Epithelial cell of proximal tubule (primary cell): ENCODE measurements around the gene DERL2. TPM values are rescaled to one million over a fixed set of nuclear protein-coding genes. Genes with fewer than 3 reads are reported as not detected.
A peak's percentile ranks its signal among the peaks of the same experiment; 100 is the strongest.

Experiments used
- DNase-seq: peaks from one replicate; pipeline ENCODE4 v3.0.0-alpha.2; 2011; ENCODE audit warnings: low read depth
- H3K4me3 ChIP-seq: 2 replicates; pipeline ENCODE4 v1.5.1; 2011; ENCODE audit warnings: low read depth, mild to moderate bottlenecking, low read length
- total RNA-seq: library from RNA; depleted of rRNA; stranded (reverse); fragments of >200 nt; gene quantifications from 2 replicates; pipeline ENCODE4 v1.2.3, GENCODE V29; 2015
- TF ChIP-seq, protein P1 (sequence below): conservative IDR thresholded peaks from 2 replicates; pipeline ENCODE4 v1.5.1; 2012; ENCODE audit warnings: low read depth, mild to moderate bottlenecking, low read length

DERL2 gene
- total RNA-seq, 1 donor from 2014 or later = 21.4 TPM

DNA sequence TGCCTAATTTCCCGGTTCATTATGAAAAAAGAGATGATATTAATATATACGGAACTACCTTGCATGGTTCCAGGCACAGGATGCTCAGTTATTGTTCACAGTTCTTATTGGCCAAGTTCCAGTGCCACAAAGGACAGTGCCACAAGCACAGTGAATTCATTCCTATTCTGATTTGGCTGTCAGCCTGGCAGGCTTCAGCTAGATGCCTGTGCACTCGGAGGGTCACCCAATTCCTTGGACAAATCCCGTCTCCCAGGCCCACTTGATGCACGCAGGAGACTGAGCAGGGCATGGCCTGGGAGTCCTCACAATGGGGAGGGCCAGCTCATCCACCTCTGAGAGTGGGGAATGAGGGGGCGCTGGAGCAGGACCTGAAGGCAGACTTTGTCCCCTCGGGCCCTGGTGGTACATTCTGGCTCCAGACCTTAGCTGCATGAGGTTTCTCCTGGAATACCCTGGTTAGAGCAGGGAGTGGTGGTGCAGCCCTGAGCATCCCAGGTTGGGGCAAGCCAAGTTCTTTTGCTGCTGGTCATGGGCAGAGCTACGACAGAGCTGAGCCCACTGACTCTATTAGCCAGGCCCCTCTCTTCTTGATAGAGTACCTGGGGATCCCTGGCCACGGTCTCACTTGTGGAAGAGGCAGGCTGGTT lies 41.7 kb upstream of the DERL2 start:
- no peak overlapping the region for H3K4me3 ChIP-seq
- TF ChIP-seq, protein P1, sequence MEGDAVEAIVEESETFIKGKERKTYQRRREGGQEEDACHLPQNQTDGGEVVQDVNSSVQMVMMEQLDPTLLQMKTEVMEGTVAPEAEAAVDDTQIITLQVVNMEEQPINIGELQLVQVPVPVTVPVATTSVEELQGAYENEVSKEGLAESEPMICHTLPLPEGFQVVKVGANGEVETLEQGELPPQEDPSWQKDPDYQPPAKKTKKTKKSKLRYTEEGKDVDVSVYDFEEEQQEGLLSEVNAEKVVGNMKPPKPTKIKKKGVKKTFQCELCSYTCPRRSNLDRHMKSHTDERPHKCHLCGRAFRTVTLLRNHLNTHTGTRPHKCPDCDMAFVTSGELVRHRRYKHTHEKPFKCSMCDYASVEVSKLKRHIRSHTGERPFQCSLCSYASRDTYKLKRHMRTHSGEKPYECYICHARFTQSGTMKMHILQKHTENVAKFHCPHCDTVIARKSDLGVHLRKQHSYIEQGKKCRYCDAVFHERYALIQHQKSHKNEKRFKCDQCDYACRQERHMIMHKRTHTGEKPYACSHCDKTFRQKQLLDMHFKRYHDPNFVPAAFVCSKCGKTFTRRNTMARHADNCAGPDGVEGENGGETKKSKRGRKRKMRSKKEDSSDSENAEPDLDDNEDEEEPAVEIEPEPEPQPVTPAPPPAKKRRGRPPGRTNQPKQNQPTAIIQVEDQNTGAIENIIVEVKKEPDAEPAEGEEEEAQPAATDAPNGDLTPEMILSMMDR = no peak
- no peak for DNase-seq

DNA sequence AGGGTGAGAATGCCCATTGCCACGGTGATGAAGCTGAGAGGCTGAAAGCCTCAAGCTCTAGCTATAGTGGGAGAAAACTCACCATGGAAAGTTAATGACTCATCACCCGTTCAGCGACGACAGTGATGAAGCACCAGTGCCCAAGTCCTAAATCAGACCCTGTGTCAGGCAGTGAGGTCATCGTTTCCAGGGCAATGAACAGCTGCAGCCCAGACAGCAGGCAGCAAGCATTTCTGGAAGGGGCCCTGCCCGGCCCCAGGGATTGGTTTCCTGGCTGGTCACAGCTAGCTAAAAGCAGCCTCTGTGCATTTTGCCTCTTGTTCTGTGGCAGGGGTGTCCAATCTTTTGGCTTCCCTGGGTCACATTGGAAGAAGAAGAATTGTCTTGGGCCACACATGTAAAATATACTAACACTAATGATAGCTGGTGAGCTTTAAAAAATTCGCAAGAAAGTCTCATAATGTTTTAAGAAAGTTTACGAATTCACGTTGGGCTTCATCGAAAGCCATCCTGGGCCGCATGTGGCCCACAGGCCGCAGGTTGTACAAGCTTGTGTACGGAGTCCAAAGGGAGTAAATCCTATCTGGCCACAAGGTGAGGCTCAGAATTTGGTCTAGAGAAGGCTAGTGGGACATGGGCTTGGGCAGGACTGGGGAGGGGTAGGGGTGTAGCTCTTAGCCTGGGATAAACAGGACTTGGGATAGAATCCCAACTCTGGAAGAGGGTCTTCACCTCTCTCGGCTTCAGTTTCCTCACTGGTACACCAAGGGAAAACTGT lies 41.0 kb upstream of the DERL2 start:
- H3K4me3 ChIP-seq = no peak overlapping the region
- DNase-seq = peak; percentile 74
- TF ChIP-seq, protein P1 = no peak

DNA sequence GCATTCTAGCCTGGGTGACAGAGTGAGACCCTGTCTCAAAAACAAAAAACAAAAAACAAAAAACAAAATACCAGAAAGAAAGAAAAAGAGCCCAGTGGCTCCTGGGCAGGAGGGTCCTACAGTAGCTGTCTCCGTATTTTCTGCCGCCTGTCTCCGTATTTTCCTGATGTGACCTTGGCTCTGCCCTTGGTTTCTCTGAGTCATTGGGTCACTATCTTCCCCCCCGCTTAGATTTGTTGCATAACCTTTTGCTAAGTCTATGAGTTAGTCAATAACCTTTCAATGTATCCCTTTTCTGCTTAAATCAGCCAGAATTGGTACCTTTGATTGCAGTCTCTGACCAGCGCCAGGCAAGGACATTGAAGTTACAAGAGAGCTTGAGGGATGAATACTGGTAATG lies 37.3 kb upstream of the DERL2 start:
- no peak overlapping the region for H3K4me3 ChIP-seq
- TF ChIP-seq, protein P1 = no peak
- no peak for DNase-seq

DNA sequence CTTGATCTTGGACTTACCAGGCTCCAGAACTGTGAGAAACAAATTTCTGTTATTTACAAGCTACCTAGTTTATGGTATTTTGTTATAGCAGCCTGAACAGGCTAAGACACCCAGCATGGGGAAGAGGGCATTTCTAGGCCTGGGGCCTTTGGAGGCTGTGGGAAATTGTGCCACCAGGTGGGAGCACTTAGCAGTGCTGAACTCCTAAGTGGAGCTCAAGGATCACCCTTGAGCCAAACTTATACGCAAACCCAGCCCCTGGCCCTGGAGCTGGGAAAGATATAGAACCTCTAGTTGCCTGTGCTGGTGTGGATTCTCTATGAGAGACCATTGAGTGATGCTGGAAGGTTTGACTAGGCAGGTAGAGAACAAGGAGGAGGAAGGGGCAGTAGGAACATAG lies 36.5 kb upstream of the DERL2 start:
- TF ChIP-seq, protein P1 = peak; percentile 15
- DNase-seq = no peak
- no peak overlapping the region for H3K4me3 ChIP-seq

DNA sequence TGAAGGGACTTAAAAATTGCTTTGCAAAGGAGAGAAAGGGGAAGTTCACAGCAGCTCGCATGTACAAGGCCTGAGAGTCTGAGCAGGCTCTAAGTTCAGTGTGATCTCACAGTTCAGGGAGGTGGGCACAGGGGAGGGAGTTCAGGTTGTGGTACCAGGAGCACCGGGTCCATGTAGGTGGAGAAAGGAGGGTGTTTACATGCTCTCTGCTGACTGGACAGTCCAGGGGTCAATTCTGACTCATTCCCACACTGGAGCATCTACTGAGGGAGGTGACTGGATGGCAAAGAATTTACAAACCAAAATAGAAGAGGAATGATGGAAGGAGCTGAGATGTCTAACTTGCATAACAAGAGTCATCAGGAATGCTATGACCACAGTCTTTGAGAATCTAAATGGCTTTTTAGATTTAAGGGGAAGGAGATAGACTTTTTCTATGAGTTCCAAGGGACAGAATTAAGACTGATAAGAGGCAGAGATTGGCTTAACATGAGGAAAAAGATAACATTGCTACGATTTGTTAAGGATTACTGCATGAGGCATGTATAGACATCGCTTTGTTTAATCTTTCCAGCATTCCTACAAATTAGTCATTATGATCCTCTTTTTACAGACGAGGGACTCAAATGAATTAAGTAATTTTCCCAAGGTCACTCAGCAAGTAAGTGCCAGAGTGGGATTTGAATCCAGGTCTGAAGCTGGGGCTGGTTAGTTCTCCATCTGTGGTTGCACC lies 30.2 kb upstream of the DERL2 start:
- TF ChIP-seq, protein P1 = no peak
- DNase-seq = peak; percentile 97
- no peak overlapping the region for H3K4me3 ChIP-seq

DNA sequence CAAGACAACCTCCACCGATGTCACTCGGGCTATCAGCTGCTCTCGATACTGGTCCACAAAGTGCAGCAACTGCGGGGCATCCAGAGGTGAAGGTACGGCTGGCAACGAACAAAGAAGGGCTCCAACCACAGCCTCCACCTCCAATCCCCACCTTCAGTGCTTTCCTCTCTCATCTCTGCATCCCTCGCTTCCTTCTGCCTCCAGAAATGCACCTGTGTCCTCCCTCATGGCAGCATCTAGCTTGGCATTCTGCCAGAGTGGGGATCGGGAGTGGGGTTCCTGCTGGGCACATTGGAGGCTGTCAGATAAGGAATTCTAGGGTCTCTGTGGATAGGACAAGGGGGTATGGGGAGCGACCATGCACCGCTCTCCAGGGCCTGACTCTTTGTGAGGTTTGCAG lies 29.0 kb upstream of the DERL2 start:
- no peak overlapping the region for H3K4me3 ChIP-seq
- TF ChIP-seq, protein P1 = no peak
- DNase-seq = no peak
